HS-5 (cell line): Measurements from ENCODE around the gene NAA50.

ENCODE experiments used
- DNase-seq: peaks from one replicate; pipeline ENCODE4 v3.0.0-alpha.2; 2012; ENCODE audit warnings: low read depth

The NAA50 gene

GRCh38 chr3:113685124-113685523, 60.9 kb downstream of the NAA50 start:
- DNase-seq = no peak

- DNase-seq = no peak
Measured at GRCh38 chr3:113684271-113684819, 61.7 kb downstream of the NAA50 start.

GRCh38 chr3:113678773-113679172, 67.3 kb downstream of the NAA50 start:
- no peak for DNase-seq

GRCh38 chr3:113677737-113678136, 68.3 kb downstream of the NAA50 start:
- DNase-seq = no peak

- DNase-seq = no peak
Measured at GRCh38 chr3:113676261-113676660, 69.8 kb downstream of the NAA50 start.

- no peak for DNase-seq
Measured at GRCh38 chr3:113673593-113673992, 72.5 kb downstream of the NAA50 start.

- no peak for DNase-seq
Measured at GRCh38 chr3:113668015-113668414, 78.0 kb downstream of the NAA50 start.
